IPS-18a (cell line): ENCODE results near the gene CARMIL3.

ENCODE experiments used
- H3K27ac ChIP-seq: one replicate; pipeline ENCODE4 v1.5.1; 2013; ENCODE audit warnings: low read length
- H3K27me3 ChIP-seq: one replicate; pipeline ENCODE4 v1.6.1; 2013; ENCODE audit warnings: mild to moderate bottlenecking, low read length; ENCODE audit not compliant: control insufficient read depth, insufficient read depth
- H3K36me3 ChIP-seq: one replicate; pipeline ENCODE4 v1.6.1; 2013; ENCODE audit warnings: low read depth, low read length; ENCODE audit not compliant: control insufficient read depth
- H3K4me1 ChIP-seq: one replicate; pipeline ENCODE4 v1.6.1; 2013; ENCODE audit warnings: low read depth, low read length; ENCODE audit not compliant: control insufficient read depth
- H3K4me3 ChIP-seq: one replicate; pipeline ENCODE4 v1.5.1; 2013; ENCODE audit warnings: low read length
- H3K9ac ChIP-seq: one replicate; pipeline ENCODE4 v1.6.1; 2013; ENCODE audit warnings: mild to moderate bottlenecking, low read length, moderate library complexity
- H3K9me3 ChIP-seq: one replicate; pipeline ENCODE4 v1.6.1; 2013; ENCODE audit warnings: low read depth, low read length; ENCODE audit not compliant: control insufficient read depth

CARMIL3 gene

GRCh38 chr14:24083462-24083861 is 31.7 kb downstream of the CARMIL3 start:
- Histone ChIP-seq H3K27me3 (peaks cover 22% of the 10 kb centered on the region), H3K27ac (no peak overlapping the region), H3K4me1 (peaks cover 16% of the 10 kb centered on the region), H3K4me3 (no peak overlapping the region), H3K9me3 (no peaks in the 10 kb centered on the region), H3K9ac (no peak overlapping the region), H3K36me3 (no peaks in the 10 kb centered on the region)

GRCh38 chr14:24084440-24084839 is 32.6 kb downstream of the CARMIL3 start:
- H3K4me1 ChIP-seq, result peaks cover 12% of the 10 kb centered on the region
- peaks cover 22% of the 10 kb centered on the region for H3K27me3 ChIP-seq
- no peaks in the 10 kb centered on the region for H3K36me3 ChIP-seq
- no peak overlapping the region for H3K27ac ChIP-seq
- no peak overlapping the region for H3K4me3 ChIP-seq
- no peaks in the 10 kb centered on the region for H3K9me3 ChIP-seq
- H3K9ac ChIP-seq, result no peak overlapping the region

- Histone ChIP-seq H3K9me3 (no peaks in the 10 kb centered on the region), H3K36me3 (no peaks in the 10 kb centered on the region), H3K9ac (no peak overlapping the region), H3K27ac (no peak overlapping the region), H3K4me3 (no peak overlapping the region), H3K27me3 (peaks cover 22% of the 10 kb centered on the region), H3K4me1 (peaks cover 7% of the 10 kb centered on the region)
Measured at GRCh38 chr14:24085215-24085614, 33.4 kb downstream of the CARMIL3 start.

GRCh38 chr14:24086193-24086955 is 34.6 kb downstream of the CARMIL3 start:
- Histone ChIP-seq H3K9me3 (no peaks in the 10 kb centered on the region), H3K36me3 (no peaks in the 10 kb centered on the region), H3K27me3 (peaks cover 22% of the 10 kb centered on the region), H3K4me1 (no peaks in the 10 kb centered on the region), H3K9ac (no peak overlapping the region), H3K4me3 (no peak overlapping the region), H3K27ac (no peak overlapping the region)

- H3K4me1 ChIP-seq, result no peaks in the 10 kb centered on the region
- H3K9me3 ChIP-seq, result no peaks in the 10 kb centered on the region
- H3K4me3 ChIP-seq, result no peak overlapping the region
- no peak overlapping the region for H3K9ac ChIP-seq
- H3K27ac ChIP-seq, result no peak overlapping the region
- peaks cover 18% of the 10 kb centered on the region for H3K27me3 ChIP-seq
- no peaks in the 10 kb centered on the region for H3K36me3 ChIP-seq
Measured at GRCh38 chr14:24087004-24087403, 35.2 kb downstream of the CARMIL3 start.

GRCh38 chr14:24088095-24088494 is 36.3 kb downstream of the CARMIL3 start:
- no peak overlapping the region for H3K9ac ChIP-seq
- H3K4me3 ChIP-seq, result no peak overlapping the region
- H3K27ac ChIP-seq, result no peak overlapping the region
- H3K4me1 ChIP-seq, result peaks cover under 1% of the 10 kb centered on the region
- no peaks in the 10 kb centered on the region for H3K36me3 ChIP-seq
- H3K27me3 ChIP-seq, result peaks cover 7% of the 10 kb centered on the region
- H3K9me3 ChIP-seq, result no peaks in the 10 kb centered on the region

- H3K9me3 ChIP-seq, result no peaks in the 10 kb centered on the region
- no peak overlapping the region for H3K9ac ChIP-seq
- H3K27ac ChIP-seq, result no peak overlapping the region
- H3K4me3 ChIP-seq, result no peak overlapping the region
- H3K36me3 ChIP-seq, result no peaks in the 10 kb centered on the region
- no peaks in the 10 kb centered on the region for H3K27me3 ChIP-seq
- peaks cover 7% of the 10 kb centered on the region for H3K4me1 ChIP-seq
Measured at GRCh38 chr14:24089890-24090289, 38.1 kb downstream of the CARMIL3 start.

- Histone ChIP-seq H3K9ac (no peak overlapping the region), H3K27me3 (no peaks in the 10 kb centered on the region), H3K27ac (no peak overlapping the region), H3K4me1 (peaks cover 11% of the 10 kb centered on the region), H3K36me3 (no peaks in the 10 kb centered on the region), H3K9me3 (no peaks in the 10 kb centered on the region), H3K4me3 (no peak overlapping the region)
Measured at GRCh38 chr14:24092110-24092504, 40.3 kb downstream of the CARMIL3 start.

- no peak overlapping the region for H3K4me3 ChIP-seq
- H3K9ac ChIP-seq, result no peak overlapping the region
- no peaks in the 10 kb centered on the region for H3K27me3 ChIP-seq
- H3K36me3 ChIP-seq, result no peaks in the 10 kb centered on the region
- H3K9me3 ChIP-seq, result no peaks in the 10 kb centered on the region
- H3K4me1 ChIP-seq, result peaks cover 11% of the 10 kb centered on the region
- no peak overlapping the region for H3K27ac ChIP-seq
Measured at GRCh38 chr14:24092505-24093206, 40.8 kb downstream of the CARMIL3 start.

GRCh38 chr14:24093207-24093900 is 41.5 kb downstream of the CARMIL3 start:
- peaks cover 6% of the 10 kb centered on the region for H3K36me3 ChIP-seq
- H3K9me3 ChIP-seq, result no peaks in the 10 kb centered on the region
- peak overlapping the region; percentile 47 for H3K9ac ChIP-seq
- H3K4me3 ChIP-seq, result peak overlapping the region; percentile 16
- H3K27me3 ChIP-seq, result no peaks in the 10 kb centered on the region
- peaks cover 11% of the 10 kb centered on the region for H3K4me1 ChIP-seq
- H3K27ac ChIP-seq, result peak overlapping the region; percentile 8

- Histone ChIP-seq H3K4me3 (peak within 1 kb of the TSS; percentile 88), H3K9me3 (no peaks in the 10 kb centered on the region), H3K9ac (peak within 1 kb of the TSS; percentile 95), H3K4me1 (peaks cover 11% of the 10 kb centered on the region), H3K36me3 (peaks cover 13% of the 10 kb centered on the region), H3K27ac (peak within 1 kb of the TSS; percentile 31), H3K27me3 (no peaks in the 10 kb centered on the region)
Measured at GRCh38 chr14:24093901-24094840, 42.4 kb downstream of the CARMIL3 start, which contains the start of gene PCK2. TSS of gene PCK2 (plus strand) at chr14:24094311. CDS start at chr14:24094406, 95 bp downstream.
